Measurements from ENCODE around the gene SLC34A1.

GRCh38 chr5:177445917-177446199, 61.6 kb downstream of the SLC34A1 start:
- TF ChIP-seq CTCF (IDR thresholded peaks at IDR 0.05; ENCODE audit: insufficient read depth, low read length, poor library complexity, severe bottlenecking), result no peak
- no peak for TF ChIP-seq EZH2phosphoT487 (conservative IDR thresholded peaks at IDR 0.05; ENCODE audit: low read length)

Measured in SU-DHL-6 (cell line).